RWPE2 (cell line): ENCODE measurements around the gene ZNF821.
A peak's percentile ranks its signal among the peaks of the same experiment; 100 is the strongest.

Source experiments
- ATAC-seq: fragments of 200-7000 bp; cut with Tn5 transposase; 3 replicates; pipeline ENCODE4 v1.9.1; 2021; ENCODE audit warnings: low read depth
- DNase-seq: peaks from one replicate; pipeline ENCODE4 v3.0.0-alpha.2; 2020; ENCODE audit warnings: low spot score
- H3K27ac ChIP-seq: fragments of 450-650 bp; 2 replicates; pipeline ENCODE4 v1.5.1; 2017; ENCODE audit warnings: mild to moderate bottlenecking; ENCODE audit not compliant: poor library complexity, severe bottlenecking
- H3K27me3 ChIP-seq: fragments of 250-450 bp; sonication (Bioruptor Pico); 2 replicates; pipeline ENCODE4 v1.5.1; 2021; ENCODE audit warnings: mild to moderate bottlenecking, moderate library complexity; ENCODE audit not compliant: insufficient read depth, poor library complexity, severe bottlenecking
- H3K36me3 ChIP-seq: fragments of 250-450 bp; sonication (Bioruptor Pico); 2 replicates; pipeline ENCODE4 v1.5.1; 2020; ENCODE audit warnings: low read depth, mild to moderate bottlenecking, moderate library complexity
- H3K4me1 ChIP-seq: fragments of 250-450 bp; sonication (Bioruptor Pico); 2 replicates; pipeline ENCODE4 v1.5.1; 2021; ENCODE audit warnings: mild to moderate bottlenecking, moderate library complexity; ENCODE audit not compliant: insufficient read depth, poor library complexity, severe bottlenecking
- H3K4me3 ChIP-seq: fragments of 250-450 bp; sonication (Bioruptor Pico); 2 replicates; pipeline ENCODE4 v1.5.1; 2021; ENCODE audit warnings: mild to moderate bottlenecking, moderate library complexity; ENCODE audit not compliant: severe bottlenecking
- H3K9me3 ChIP-seq: fragments of 250-450 bp; sonication (Bioruptor Pico); 2 replicates; pipeline ENCODE4 v1.5.1; 2021; ENCODE audit warnings: mild to moderate bottlenecking, moderate library complexity; ENCODE audit not compliant: severe bottlenecking
- CTCF ChIP-seq: fragments of 450-650 bp; IDR thresholded peaks from one replicate; pipeline ENCODE4 v1.5.1; 2017; ENCODE audit warnings: mild to moderate bottlenecking, moderate library complexity; ENCODE audit not compliant: poor library complexity, severe bottlenecking

Gene ZNF821

GRCh38 chr16:71848622-71849021 lies 35.4 kb downstream of the ZNF821 start:
- Histone ChIP-seq H3K4me1 (peaks cover 6% of the 10 kb centered on the region), H3K27ac (no peak overlapping the region), H3K27me3 (no peaks in the 10 kb centered on the region), H3K36me3 (peaks cover 50% of the 10 kb centered on the region), H3K4me3 (no peak overlapping the region), H3K9me3 (no peaks in the 10 kb centered on the region)
- TF ChIP-seq CTCF, result no peak
- DNase-seq (no peak), ATAC-seq (no peak)

- no peak for ATAC-seq
- DNase-seq, result no peak
- Histone ChIP-seq H3K9me3 (no peaks in the 10 kb centered on the region), H3K4me1 (peaks cover 6% of the 10 kb centered on the region), H3K27me3 (no peaks in the 10 kb centered on the region), H3K36me3 (peaks cover 41% of the 10 kb centered on the region), H3K27ac (no peak overlapping the region), H3K4me3 (peak overlapping the region; percentile 96)
- TF ChIP-seq CTCF, result no peak
These were observed 36.9 kb downstream of the ZNF821 start for GRCh38 chr16:71847096-71847495.

- no peak for TF ChIP-seq CTCF
- H3K27ac ChIP-seq, result peak overlapping the region; percentile 42
- H3K4me3 ChIP-seq, result peak overlapping the region; percentile 96
- peaks cover 6% of the 10 kb centered on the region for H3K4me1 ChIP-seq
- ATAC-seq (peak; percentile 17; the same call in 1 of the 3 replicates), DNase-seq (no peak)
- peaks cover 39% of the 10 kb centered on the region for H3K36me3 ChIP-seq
- no peaks in the 10 kb centered on the region for H3K27me3 ChIP-seq
- H3K9me3 ChIP-seq, result no peaks in the 10 kb centered on the region
These were observed 37.6 kb downstream of the ZNF821 start for GRCh38 chr16:71846431-71846830.

GRCh38 chr16:71845639-71846430 lies 38.1 kb downstream of the ZNF821 start, which contains the start of gene ATXN1L:
TSS of gene ATXN1L (plus strand) at chr16:71845976. CDS start at chr16:71849741, 3,765 bp downstream.
- Histone ChIP-seq H3K4me3 (peak within 1 kb of the TSS; percentile 96), H3K27ac (peak within 1 kb of the TSS; percentile 42), H3K9me3 (no peaks in the 10 kb centered on the region), H3K27me3 (no peaks in the 10 kb centered on the region), H3K36me3 (peaks cover 34% of the 10 kb centered on the region), H3K4me1 (peaks cover 6% of the 10 kb centered on the region)
- peak; percentile 91 for DNase-seq
- ATAC-seq, result peak; percentile 91
- no peak for TF ChIP-seq CTCF

GRCh38 chr16:71843572-71843971 lies 40.4 kb downstream of the ZNF821 start:
- ATAC-seq, result no peak

More at GRCh38 chr16:71843572-71843971, 40.4 kb downstream of the ZNF821 start:
- Histone ChIP-seq H3K4me3 (no peak overlapping the region), H3K27me3 (no peaks in the 10 kb centered on the region), H3K36me3 (peaks cover 16% of the 10 kb centered on the region; the same call in 1 of the 2 replicates), H3K27ac (no peak overlapping the region), H3K4me1 (peaks cover 6% of the 10 kb centered on the region), H3K9me3 (no peaks in the 10 kb centered on the region)
- TF ChIP-seq CTCF, result no peak
- DNase-seq, result no peak
